ENCODE results near the gene GRK1. TPM values are rescaled to one million over a fixed set of nuclear protein-coding genes. Genes with fewer than 3 reads are reported as not detected.
A peak's percentile ranks its signal among the peaks of the same experiment; 100 is the strongest.

Gene GRK1
- total RNA-seq, 5 donors from 2014 or later (not counting 1 experiment from before 2014, with no cell fraction given) = not detected

- CTCF ChIA-PET = no interaction called here
- Mint-ChIP-seq H3K4me1 (peaks cover 27 to 40% (median 31%) of the 10 kb centered on the region in 3 donors), H3K27me3 (no peaks in the 10 kb centered on the region), H3K9me3 (no peaks in the 10 kb centered on the region), H3K4me3 (peak overlapping the region in 1 of 3 donors; percentile 49), H3K36me3 (peaks cover 74% of the 10 kb centered on the region), H3K27ac (peak overlapping the region; percentile 49 to 86)
- H3K4me1 ChIP-seq (ENCODE audit: control insufficient read depth in 1 of 2, extremely low read depth in 1 of 2, insufficient read depth in 2 of 2, low read length in 2 of 2) = peaks cover 20 to 50% of the 10 kb centered on the region in 2 experiments
- 91% methylated on average over 22 of the region's 38 CpGs for WGBS (ENCODE audit: insufficient coverage)
- H3K27ac ChIP-seq (ENCODE audit: low read length) = no peak overlapping the region
- DNase-seq (no peak), ATAC-seq (replicated peaks in 1 of 4) (no peak)
- H3K27me3 ChIP-seq (replicated peaks in 1 of 2; ENCODE audit: control insufficient read depth in 2 of 2, extremely low read depth in 1 of 2, insufficient read depth in 2 of 2, low read length in 1 of 2) = no peaks in the 10 kb centered on the region
- POLR2A ChIA-PET = no interaction called here
- H3K9me3 ChIP-seq = no peaks in the 10 kb centered on the region
- no peak overlapping the region for H3K4me3 ChIP-seq (ENCODE audit: control insufficient read depth in 1 of 2, extremely low read depth in 1 of 2, low read length in 1 of 2)
- peaks cover 7 to 48% of the 10 kb centered on the region in 2 donors for H3K36me3 ChIP-seq (ENCODE audit: control insufficient read depth in 2 of 2, extremely low read depth in 1 of 2, insufficient read depth in 1 of 2, low read length in 1 of 2)
Measured at GRCh38 chr13:113632706-113633484, 34.1 kb upstream of the GRK1 start.

DNA sequence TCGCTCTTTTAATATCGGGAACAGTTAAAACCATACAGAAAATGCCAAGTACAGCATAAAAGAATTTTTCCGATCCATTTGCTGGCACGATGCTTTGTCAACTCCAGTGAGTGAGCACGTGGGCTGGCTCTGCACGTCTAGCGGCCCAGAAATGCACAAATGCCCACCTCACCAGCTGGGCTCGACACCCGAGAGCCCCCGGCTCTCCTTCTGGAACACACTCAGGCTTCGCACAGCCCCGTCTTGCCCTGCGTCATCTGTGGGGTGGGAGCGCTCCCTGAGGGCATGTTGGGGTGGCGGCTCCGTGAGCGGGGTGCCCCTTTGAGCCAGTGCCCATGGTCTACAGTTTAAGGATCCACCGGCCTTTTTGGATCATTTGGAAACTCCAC, 33.5 kb upstream of the GRK1 start:
- H3K4me3 ChIP-seq (ENCODE audit: control insufficient read depth in 1 of 2, extremely low read depth in 1 of 2, low read length in 1 of 2) = no peak overlapping the region
- CTCF ChIA-PET = no interaction called here
- peak overlapping the region in 1 of 3 donors; percentile 49 for H3K4me3 Mint-ChIP-seq
- peaks cover 75% of the 10 kb centered on the region for H3K36me3 Mint-ChIP-seq
- H3K36me3 ChIP-seq (ENCODE audit: control insufficient read depth in 2 of 2, extremely low read depth in 1 of 2, insufficient read depth in 1 of 2, low read length in 1 of 2) = peaks cover 12 to 50% of the 10 kb centered on the region in 2 donors
- H3K9me3 ChIP-seq = no peaks in the 10 kb centered on the region
- no peaks in the 10 kb centered on the region for H3K9me3 Mint-ChIP-seq
- peak overlapping the region; percentile 16 for H3K27ac ChIP-seq (ENCODE audit: low read length)
- no peaks in the 10 kb centered on the region for H3K27me3 ChIP-seq (replicated peaks in 1 of 2; ENCODE audit: control insufficient read depth in 2 of 2, extremely low read depth in 1 of 2, insufficient read depth in 2 of 2, low read length in 1 of 2)
- 99% methylated on average over 9 of the region's 18 CpGs for WGBS (ENCODE audit: insufficient coverage)
- H3K27me3 Mint-ChIP-seq = no peaks in the 10 kb centered on the region
- POLR2A ChIA-PET = no interaction called here
- no peak for ATAC-seq (replicated peaks in 1 of 4)
- H3K4me1 Mint-ChIP-seq = peaks cover 26 to 40% (median 31%) of the 10 kb centered on the region in 3 donors
- H3K4me1 ChIP-seq (ENCODE audit: control insufficient read depth in 1 of 2, extremely low read depth in 1 of 2, insufficient read depth in 2 of 2, low read length in 2 of 2) = peaks cover 20 to 49% of the 10 kb centered on the region in 2 experiments
- DNase-seq = no peak
- H3K27ac Mint-ChIP-seq = peak overlapping the region; percentile 84 to 86

DNA sequence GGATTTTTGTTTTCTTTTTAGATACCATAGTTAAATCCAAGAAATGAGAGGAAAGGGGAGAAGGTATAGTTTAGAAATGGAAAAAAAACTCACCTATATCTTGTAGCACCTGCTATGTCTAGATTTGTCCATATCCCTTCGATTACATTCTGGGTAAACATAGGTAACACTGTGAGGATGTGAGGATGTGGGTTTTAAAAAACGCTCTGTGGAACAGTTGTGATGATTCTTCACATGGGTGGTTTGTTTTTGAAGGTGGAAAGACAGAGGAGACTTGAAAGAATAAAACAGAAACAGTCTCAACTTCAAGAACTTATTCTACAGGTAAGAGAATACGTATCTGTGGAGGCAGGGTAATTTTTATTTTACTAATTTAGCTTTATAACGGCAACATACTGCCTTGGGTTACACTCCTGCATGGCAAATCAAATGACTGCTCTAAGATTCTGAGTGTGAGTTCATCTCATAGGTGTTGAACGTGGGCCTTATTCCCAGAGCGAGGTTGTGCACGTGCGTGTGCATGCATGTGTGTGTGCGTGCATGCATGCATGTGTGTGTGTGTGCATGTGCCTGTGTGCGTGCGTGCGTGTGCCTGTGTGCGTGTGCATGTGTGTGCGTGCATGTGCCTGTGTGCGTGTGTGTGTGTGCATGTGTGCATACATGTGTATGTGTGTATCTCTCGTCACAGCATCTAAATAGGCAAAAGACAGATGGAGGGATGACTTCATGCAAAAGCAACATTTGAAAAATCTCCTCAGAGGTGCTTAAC, 32.6 kb upstream of the GRK1 start:
- no peak overlapping the region for H3K4me3 ChIP-seq (ENCODE audit: control insufficient read depth in 1 of 2, extremely low read depth in 1 of 2, low read length in 1 of 2)
- H3K27me3 Mint-ChIP-seq = no peaks in the 10 kb centered on the region

DNA sequence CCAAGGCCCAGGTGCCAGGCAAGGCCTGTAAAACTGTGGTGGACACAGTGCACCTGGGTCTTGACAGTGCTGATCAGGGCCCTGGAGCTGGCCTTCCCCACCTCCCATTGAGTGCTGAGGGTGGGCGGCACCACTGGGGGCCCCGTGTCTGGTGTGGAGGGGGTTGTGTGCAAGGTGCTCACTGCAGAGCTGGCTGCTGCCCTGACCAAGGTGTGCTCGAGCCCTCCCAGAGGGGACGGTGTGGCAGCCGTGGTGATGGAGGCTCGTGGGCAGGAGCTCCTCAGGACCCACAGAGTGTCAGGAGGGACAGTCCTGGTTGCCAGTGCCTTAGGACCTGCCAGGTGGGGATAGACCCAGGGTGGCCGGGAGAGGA, 32.0 kb upstream of the GRK1 start:
- no peak for ATAC-seq (replicated peaks in 1 of 4)
- H3K4me3 ChIP-seq (ENCODE audit: control insufficient read depth in 1 of 2, extremely low read depth in 1 of 2, low read length in 1 of 2) = no peak overlapping the region
- 97% methylated on average over 5 of the region's 7 CpGs for WGBS (ENCODE audit: insufficient coverage)
- Mint-ChIP-seq H3K4me1 (peaks cover 26 to 35% (median 31%) of the 10 kb centered on the region in 3 donors), H3K36me3 (peaks cover 77% of the 10 kb centered on the region), H3K4me3 (peak overlapping the region in 1 of 3 donors; percentile 49), H3K9me3 (no peaks in the 10 kb centered on the region), H3K27ac (peak overlapping the region; percentile 84 to 86), H3K27me3 (no peaks in the 10 kb centered on the region)
- peaks cover 12 to 60% of the 10 kb centered on the region in 2 donors for H3K36me3 ChIP-seq (ENCODE audit: control insufficient read depth in 2 of 2, extremely low read depth in 1 of 2, insufficient read depth in 1 of 2, low read length in 1 of 2)
- DNase-seq = no peak
- peak overlapping the region; percentile 29 for H3K27ac ChIP-seq (ENCODE audit: low read length)
- no peaks in the 10 kb centered on the region for H3K9me3 ChIP-seq
- H3K4me1 ChIP-seq (ENCODE audit: control insufficient read depth in 1 of 2, extremely low read depth in 1 of 2, insufficient read depth in 2 of 2, low read length in 2 of 2) = peaks cover 20 to 44% of the 10 kb centered on the region in 2 experiments
- ChIA-PET CTCF (no interaction called here), POLR2A (no interaction called here)
- no peaks in the 10 kb centered on the region for H3K27me3 ChIP-seq (replicated peaks in 1 of 2; ENCODE audit: control insufficient read depth in 2 of 2, extremely low read depth in 1 of 2, insufficient read depth in 2 of 2, low read length in 1 of 2)

More for the DNA sequence above, 32.6 kb upstream of the GRK1 start:
- CTCF ChIA-PET = interaction anchor here in 1 of 2 donors (0.6 kb wide), 1 partner anchor 492 kb away, joined by 4 read pairs; no protein-coding TSS in a partner anchor
- peak; percentile 91 to 96 (median 94) for ATAC-seq (replicated peaks in 1 of 4)
- DNase-seq = peak in 4 of 35 experiments; percentile 24 to 48 (median 38)
- WGBS (ENCODE audit: insufficient coverage) = 83% methylated on average over 13 of the region's 16 CpGs
- POLR2A ChIA-PET = no interaction called here
- peak overlapping the region; percentile 84 to 86 for H3K27ac Mint-ChIP-seq
- Histone ChIP-seq H3K27me3 (replicated peaks in 1 of 2; ENCODE audit: control insufficient read depth in 2 of 2, extremely low read depth in 1 of 2, insufficient read depth in 2 of 2, low read length in 1 of 2) (no peaks in the 10 kb centered on the region), H3K4me1 (ENCODE audit: control insufficient read depth in 1 of 2, extremely low read depth in 1 of 2, insufficient read depth in 2 of 2, low read length in 2 of 2) (peaks cover 20 to 44% of the 10 kb centered on the region in 2 experiments), H3K36me3 (ENCODE audit: control insufficient read depth in 2 of 2, extremely low read depth in 1 of 2, insufficient read depth in 1 of 2, low read length in 1 of 2) (peaks cover 12 to 55% of the 10 kb centered on the region in 2 donors), H3K9me3 (no peaks in the 10 kb centered on the region), H3K27ac (ENCODE audit: low read length) (peak overlapping the region; percentile 29)
- peak overlapping the region in 1 of 3 donors; percentile 49 for H3K4me3 Mint-ChIP-seq
- no peaks in the 10 kb centered on the region for H3K9me3 Mint-ChIP-seq
- H3K36me3 Mint-ChIP-seq = peaks cover 75% of the 10 kb centered on the region
- peaks cover 26 to 35% (median 31%) of the 10 kb centered on the region in 3 donors for H3K4me1 Mint-ChIP-seq

- Mint-ChIP-seq H3K27me3 (no peaks in the 10 kb centered on the region), H3K27ac (peak overlapping the region; percentile 36 to 69), H3K9me3 (no peaks in the 10 kb centered on the region), H3K4me3 (peak overlapping the region in 1 of 3 donors; percentile 29), H3K36me3 (peaks cover 78% of the 10 kb centered on the region), H3K4me1 (peaks cover 26 to 35% (median 31%) of the 10 kb centered on the region in 3 donors)
- Histone ChIP-seq H3K27me3 (replicated peaks in 1 of 2; ENCODE audit: control insufficient read depth in 2 of 2, extremely low read depth in 1 of 2, insufficient read depth in 2 of 2, low read length in 1 of 2) (no peaks in the 10 kb centered on the region), H3K4me1 (ENCODE audit: control insufficient read depth in 1 of 2, extremely low read depth in 1 of 2, insufficient read depth in 2 of 2, low read length in 2 of 2) (peaks cover 20 to 44% of the 10 kb centered on the region in 2 experiments), H3K4me3 (ENCODE audit: control insufficient read depth in 1 of 2, extremely low read depth in 1 of 2, low read length in 1 of 2) (no peak overlapping the region), H3K9me3 (no peaks in the 10 kb centered on the region), H3K27ac (ENCODE audit: low read length) (no peak overlapping the region), H3K36me3 (ENCODE audit: control insufficient read depth in 2 of 2, extremely low read depth in 1 of 2, insufficient read depth in 1 of 2, low read length in 1 of 2) (peaks cover 16 to 65% of the 10 kb centered on the region in 2 donors)
- ChIA-PET CTCF (no interaction called here), POLR2A (no interaction called here)
- no peak for ATAC-seq (replicated peaks in 1 of 4)
- DNase-seq = no peak
- WGBS (ENCODE audit: insufficient coverage) = 99% methylated on average over 19 of the region's 25 CpGs
Measured at GRCh38 chr13:113635709-113636108, 31.3 kb upstream of the GRK1 start.

- no peaks in the 10 kb centered on the region for H3K9me3 Mint-ChIP-seq
- Histone ChIP-seq H3K36me3 (ENCODE audit: control insufficient read depth in 2 of 2, extremely low read depth in 1 of 2, insufficient read depth in 1 of 2, low read length in 1 of 2) (peaks cover 17 to 64% of the 10 kb centered on the region in 2 donors), H3K27me3 (replicated peaks in 1 of 2; ENCODE audit: control insufficient read depth in 2 of 2, extremely low read depth in 1 of 2, insufficient read depth in 2 of 2, low read length in 1 of 2) (no peaks in the 10 kb centered on the region), H3K27ac (ENCODE audit: low read length) (no peak overlapping the region), H3K4me1 (ENCODE audit: control insufficient read depth in 1 of 2, extremely low read depth in 1 of 2, insufficient read depth in 2 of 2, low read length in 2 of 2) (peaks cover 20 to 44% of the 10 kb centered on the region in 2 experiments), H3K9me3 (no peaks in the 10 kb centered on the region), H3K4me3 (ENCODE audit: control insufficient read depth in 1 of 2, extremely low read depth in 1 of 2, low read length in 1 of 2) (no peak overlapping the region)
- H3K4me1 Mint-ChIP-seq = peaks cover 26 to 29% (median 29%) of the 10 kb centered on the region in 3 donors
- CTCF ChIA-PET = interaction anchor here in 1 of 2 donors (0.6 kb wide), 1 partner anchor 475 kb away, joined by 3 read pairs; no protein-coding TSS in a partner anchor
- H3K27me3 Mint-ChIP-seq = no peaks in the 10 kb centered on the region
- DNase-seq (peak in 1 of 35 experiments; percentile 11), ATAC-seq (replicated peaks in 1 of 4) (no peak)
- H3K27ac Mint-ChIP-seq = peak overlapping the region; percentile 36 to 69
- POLR2A ChIA-PET = interaction anchor here in 1 of 2 donors (0.7 kb wide), 1 partner anchor 8 kb away, joined by 3 read pairs; no protein-coding TSS in a partner anchor
- H3K36me3 Mint-ChIP-seq = peaks cover 77% of the 10 kb centered on the region
- no peak overlapping the region for H3K4me3 Mint-ChIP-seq
- 95% methylated on average over 24 of the region's 24 CpGs for WGBS (ENCODE audit: insufficient coverage)
Measured at GRCh38 chr13:113636266-113636963, 30.6 kb upstream of the GRK1 start.

All from T-cell (primary cell).